GM19238 (cell line): ENCODE data around the gene SGPP2.

Experiments
- DNase-seq: peaks from one replicate; pipeline ENCODE4 v3.0.0; 2011; ENCODE audit warnings: low spot score; ENCODE audit not compliant: insufficient read length

The SGPP2 gene

GRCh38 chr2:222522082-222522481 is 97.7 kb downstream of the SGPP2 start:
- no peak for DNase-seq

GRCh38 chr2:222523783-222524544 is 99.6 kb downstream of the SGPP2 start:
- DNase-seq, result no peak

GRCh38 chr2:222525811-222526210 is 101.5 kb downstream of the SGPP2 start:
- no peak for DNase-seq

DNA sequence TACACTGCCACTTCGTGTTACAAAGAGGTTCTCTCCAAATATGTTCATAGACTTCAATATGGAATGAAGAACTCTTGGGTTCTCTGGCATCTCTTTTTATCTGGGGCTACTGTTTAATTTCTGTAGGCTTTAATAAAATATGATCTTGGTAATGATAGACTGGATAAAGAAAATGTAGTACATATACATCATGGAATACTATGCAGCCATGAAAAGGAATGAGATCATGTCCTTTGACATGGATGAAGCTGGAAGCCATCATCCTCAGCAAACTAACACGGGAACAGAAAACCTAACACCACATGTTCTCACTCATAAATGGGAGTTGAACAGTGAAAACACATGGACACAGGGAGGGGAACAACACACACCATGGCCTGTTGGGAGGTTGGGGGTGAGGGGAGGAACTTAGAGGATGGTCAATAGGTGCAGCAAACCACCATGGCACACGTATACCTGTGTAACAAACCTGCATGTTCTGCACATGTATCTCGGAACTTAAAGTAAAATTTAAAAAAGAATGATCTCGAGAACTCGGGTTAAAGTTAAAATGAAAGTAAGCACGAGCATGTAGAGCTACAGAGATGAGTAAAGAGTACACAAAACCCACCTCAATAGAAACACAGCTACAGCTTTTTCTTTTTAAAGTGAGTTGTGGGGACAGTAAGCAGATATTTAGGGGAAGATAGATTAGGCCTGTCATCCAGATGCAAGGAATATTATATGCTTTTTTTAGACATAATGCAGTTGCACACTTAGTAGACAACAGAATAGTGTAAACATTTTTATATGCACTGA is 102.3 kb downstream of the SGPP2 start:
- DNase-seq, result no peak

GRCh38 chr2:222532315-222532714 is 108.0 kb downstream of the SGPP2 start:
- no peak for DNase-seq

DNA sequence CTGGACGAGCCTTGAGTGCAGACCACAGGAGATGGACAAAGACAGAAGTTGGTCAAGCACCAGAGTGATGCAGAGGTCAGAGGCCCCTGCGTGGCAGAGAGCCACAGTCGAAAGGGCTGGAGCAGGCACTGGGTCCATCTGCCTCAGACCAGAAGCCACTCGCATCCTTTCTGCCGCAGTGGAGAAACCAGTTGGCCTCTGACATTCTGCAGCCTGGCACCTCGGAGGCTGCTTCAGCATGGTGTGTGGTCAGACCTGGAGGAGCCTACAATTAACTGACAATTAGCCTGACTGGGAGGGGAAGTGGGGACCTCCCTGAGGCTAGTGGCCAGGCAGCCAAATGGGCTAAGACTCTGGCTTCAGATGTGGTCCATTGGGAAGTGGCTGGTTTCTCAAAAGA is 111.1 kb downstream of the SGPP2 start:
- DNase-seq, result no peak

DNA sequence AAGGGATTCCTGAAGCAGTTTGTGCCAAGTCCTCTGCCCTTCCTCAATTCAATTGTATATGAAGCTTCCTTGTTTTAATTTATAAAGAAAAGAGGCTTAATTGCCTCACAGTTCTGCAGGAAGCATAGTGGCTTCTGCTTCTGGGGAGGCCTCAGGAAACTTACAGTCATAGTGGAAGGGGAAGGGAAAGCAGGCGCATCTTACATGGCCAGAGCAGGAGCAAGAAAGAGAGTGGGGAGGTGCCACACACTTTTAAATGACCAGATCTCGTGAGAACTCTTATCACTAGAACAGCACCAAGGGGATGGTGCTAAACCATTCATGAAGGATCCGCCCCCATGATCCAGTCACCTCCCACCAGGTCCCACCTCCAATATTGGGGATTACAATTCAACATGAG is 114.2 kb downstream of the SGPP2 start:
- DNase-seq, result no peak

DNA sequence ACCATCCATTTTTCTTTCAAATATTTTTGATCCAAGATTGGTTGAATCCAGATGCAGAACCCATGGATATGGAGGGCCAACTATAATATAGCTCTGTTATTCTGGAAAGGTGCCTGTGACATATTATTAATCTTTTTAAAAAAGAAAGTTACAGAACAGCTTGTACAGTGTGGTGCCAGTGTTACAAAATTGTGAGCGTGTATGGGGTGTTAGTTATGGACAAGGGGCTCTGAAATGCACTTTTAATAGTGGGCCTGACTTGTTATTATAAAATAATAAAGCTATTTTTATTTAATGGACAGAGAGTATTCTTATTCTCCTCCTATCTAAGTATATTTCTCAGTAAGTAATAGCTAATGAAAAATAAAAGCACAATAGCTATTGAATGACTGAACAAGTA is 120.3 kb downstream of the SGPP2 start:
- DNase-seq, result no peak

- DNase-seq, result no peak
Measured at GRCh38 chr2:222545823-222546795, 121.8 kb downstream of the SGPP2 start.

DNA sequence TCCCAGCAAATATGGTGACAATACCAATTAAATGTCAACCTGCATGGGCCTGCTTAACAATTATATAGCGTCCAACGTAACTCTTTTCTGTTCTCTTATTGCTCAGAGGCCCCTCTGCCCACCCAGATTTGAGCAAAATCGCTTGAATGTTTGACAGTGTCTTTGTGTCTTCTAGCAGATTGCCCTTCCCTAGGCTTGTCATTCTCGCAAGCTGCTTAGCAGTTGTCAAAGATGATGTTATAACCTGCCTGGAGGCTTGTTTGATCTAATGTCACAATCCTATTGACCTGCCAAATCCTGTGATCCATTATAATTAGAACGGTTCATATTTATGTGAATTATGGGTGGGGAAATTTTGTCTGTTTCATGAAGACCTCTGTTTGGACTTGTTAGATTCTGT is 122.7 kb downstream of the SGPP2 start:
- DNase-seq, result no peak

DNA sequence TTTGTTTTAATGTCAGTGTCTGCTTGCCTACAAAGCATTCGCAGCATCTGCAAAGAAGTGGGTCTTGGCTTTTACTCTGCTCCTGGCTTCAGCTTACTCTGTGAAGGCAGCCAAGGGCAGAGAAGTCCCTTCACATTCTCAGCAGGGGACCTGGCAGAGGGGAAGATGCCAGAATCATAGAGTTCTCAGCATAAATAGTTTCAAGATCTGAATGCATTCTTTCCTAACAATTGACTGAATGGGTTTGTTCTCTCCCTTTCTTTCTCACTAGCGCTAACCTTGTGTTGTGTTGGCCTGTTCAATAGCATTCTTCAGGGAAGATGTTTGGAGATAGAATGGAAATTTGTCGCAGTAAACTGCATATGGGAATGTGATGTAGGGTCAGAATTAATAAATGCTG is 124.6 kb downstream of the SGPP2 start:
- no peak for DNase-seq

GRCh38 chr2:222554517-222554916 is 130.2 kb downstream of the SGPP2 start:
- no peak for DNase-seq

DNA sequence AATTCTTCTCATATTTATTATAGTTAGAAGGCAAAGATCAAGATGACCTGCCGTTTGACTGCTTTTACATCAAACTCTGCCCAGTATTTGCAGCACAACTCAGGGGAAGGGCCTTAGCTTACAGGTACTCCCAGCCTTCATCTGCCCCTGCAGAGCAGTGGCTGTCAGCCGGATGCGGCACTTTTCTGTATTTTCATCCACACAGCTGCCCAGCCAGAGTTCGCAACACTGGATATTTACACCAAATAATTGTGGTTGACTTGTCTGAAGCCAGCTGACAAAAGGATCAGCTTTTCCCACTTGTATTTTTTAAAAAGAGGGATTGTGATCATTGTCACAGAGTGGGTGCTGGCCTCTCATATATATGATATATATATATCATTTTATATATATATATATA is 136.8 kb downstream of the SGPP2 start:
- no peak for DNase-seq

DNA sequence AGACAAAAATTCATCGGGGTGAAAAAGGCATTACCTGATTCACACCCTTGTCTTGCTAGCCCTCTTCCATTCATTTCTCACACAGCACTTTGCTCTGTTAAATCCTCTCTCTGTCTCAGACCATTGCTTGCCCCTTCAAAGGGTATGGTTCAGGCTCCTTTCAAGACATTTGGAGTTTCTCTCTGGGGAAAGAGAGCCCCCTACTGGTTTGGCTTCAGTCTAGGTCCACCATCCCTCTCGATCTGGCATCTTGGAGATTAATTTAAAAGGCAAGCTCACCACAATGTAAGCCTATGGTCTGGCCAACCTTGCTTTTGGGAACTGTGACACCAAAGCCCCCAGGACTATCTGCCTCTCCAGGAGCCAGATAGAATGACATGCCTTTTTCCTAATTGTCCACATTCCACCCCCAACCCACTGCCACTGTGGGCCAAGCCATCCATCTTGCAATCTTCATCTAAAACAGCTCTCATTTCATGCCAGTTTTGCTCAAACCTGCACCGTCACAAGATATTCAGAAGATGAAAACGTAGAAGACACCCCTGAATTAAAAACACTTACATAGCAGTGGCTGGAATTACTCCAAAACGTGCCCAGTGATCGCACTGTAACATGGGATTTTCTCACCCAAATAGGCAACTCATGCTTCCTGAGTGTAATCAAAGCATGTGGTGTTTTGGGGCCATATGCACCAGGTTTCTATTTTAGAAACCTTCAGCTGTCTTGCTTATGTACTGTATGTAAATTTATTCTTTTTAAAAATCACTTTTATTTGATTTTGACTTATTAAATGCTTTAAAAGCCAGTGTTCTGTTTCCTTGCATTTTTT is 137.7 kb downstream of the SGPP2 start:
- DNase-seq, result peak; percentile 61

GRCh38 chr2:222563106-222563718 is 138.9 kb downstream of the SGPP2 start:
- no peak for DNase-seq

GRCh38 chr2:222563936-222564335 is 139.6 kb downstream of the SGPP2 start:
- DNase-seq, result no peak

DNA sequence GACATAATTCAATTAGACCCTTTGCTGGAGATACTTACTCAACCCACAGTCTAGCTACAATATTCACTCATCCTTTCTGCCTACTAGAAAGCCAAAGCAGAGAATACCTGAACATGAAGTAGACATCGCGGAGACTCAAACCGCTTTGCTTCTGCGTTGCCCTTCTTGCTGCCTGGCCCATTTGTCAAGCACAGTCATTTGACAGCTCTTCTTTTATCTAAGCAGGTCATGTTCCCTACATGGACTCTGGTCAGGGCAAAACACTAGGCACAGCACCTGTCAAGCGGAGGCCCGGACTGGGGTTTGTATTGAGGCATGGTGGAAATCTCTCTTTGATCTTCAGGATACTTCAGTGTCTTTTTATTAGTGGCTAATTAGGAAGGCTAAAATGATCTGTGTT is 141.9 kb downstream of the SGPP2 start:
- no peak for DNase-seq

GRCh38 chr2:222568865-222569264 is 144.5 kb downstream of the SGPP2 start:
- no peak for DNase-seq

DNA sequence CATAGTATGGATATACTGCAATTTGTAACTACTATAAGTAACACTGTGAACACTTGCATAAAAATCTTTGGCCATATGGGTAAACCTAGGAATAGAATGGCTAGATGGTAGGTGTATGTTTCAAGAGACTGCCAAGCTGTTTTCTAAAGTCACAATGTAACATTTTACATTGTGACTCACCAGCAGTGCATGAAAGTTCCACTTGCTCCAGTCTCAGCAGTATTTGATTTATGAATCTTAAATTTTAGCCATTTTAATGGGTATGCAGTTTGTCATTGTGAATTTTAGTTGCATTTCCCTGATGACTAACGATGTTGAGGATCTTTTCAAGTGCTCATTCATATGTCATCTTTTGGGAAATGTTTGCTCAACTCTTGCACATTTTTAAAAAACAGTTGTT is 145.5 kb downstream of the SGPP2 start:
- no peak for DNase-seq

DNA sequence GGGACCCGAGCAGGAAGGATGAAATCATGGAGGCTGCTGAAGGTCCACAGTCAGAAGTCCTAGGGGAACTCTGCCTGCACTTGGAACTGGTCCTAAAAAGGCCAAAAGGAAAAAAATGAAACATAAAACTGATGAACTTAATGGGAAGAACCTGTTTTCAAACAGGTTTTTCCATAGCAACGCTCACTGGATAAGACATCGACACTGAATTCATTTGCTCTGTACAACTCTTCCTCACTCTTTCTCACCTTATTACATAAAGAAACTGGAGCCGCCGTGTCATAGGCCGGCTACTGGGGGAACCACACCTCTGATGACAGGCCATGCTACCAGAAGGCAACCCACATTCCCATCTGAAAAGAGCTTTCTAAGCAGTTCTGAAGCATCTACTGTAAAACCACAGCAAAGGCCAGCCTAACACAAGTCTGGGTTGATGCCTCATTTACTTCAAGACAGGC is 147.9 kb downstream of the SGPP2 start:
- DNase-seq, result no peak
